ENCODE measurements around the gene HAUS3. TPM values are rescaled to one million over a fixed set of nuclear protein-coding genes. Genes with fewer than 3 reads are reported as not detected.

Gene HAUS3
- total RNA-seq, 1 donor from 2014 or later, result 9.2 TPM

DNA sequence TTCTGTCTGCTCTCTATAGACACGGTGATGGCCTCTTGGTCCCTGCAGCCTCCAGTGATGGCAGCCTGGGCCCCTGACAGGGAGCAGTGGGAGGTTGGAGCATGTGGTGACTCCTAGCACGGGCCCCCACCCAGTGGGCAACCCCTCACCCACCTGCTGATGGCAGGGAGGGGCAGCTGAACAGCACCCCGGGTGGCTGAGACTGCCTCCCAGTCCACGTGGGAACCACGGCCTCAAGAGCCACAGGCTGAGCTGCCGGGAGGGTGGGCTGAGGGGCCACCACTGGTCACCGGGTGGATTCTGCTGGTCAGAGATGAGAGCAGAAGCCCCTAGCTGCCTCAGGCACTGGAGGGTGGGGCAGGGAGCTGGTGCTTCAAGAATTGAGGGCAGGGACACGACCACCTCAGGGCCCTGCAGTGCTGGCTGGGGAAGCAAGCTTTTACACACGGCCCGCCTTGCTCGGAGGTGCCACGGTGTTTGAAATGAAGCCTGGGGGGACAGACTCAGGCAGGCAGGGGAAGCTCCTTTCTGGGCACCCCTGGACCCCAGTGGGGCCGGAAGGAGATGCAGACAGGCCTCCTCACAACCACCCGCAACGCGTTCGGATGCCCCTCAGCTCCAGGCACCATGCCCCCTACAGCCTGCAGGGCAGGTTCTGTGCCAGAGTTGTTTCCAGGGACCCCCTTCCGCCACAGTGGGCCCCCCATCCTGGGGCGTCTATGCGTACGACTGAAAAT lies 6.3 kb upstream of the HAUS3 start:
- no peak for TF ChIP-seq CTCF (IDR thresholded peaks at IDR 0.05; ENCODE audit: insufficient read depth, low read length, poor library complexity, severe bottlenecking)
- Histone ChIP-seq H3K4me3 (ENCODE audit: low read depth, low read length) (no peak overlapping the region), H3K36me3 (ENCODE audit: control insufficient read depth, insufficient read depth, low read length) (peaks cover 2% of the 10 kb centered on the region), H3K27me3 (ENCODE audit: control insufficient read depth, insufficient read depth, low read length) (no peaks in the 10 kb centered on the region)
- no peak for DNase-seq (ENCODE audit: low read depth)

GRCh38 chr4:2247128-2248043 lies 5.5 kb upstream of the HAUS3 start:
- DNase-seq (ENCODE audit: low read depth), result no peak
- Histone ChIP-seq H3K4me3 (ENCODE audit: low read depth, low read length) (no peak overlapping the region), H3K36me3 (ENCODE audit: control insufficient read depth, insufficient read depth, low read length) (no peaks in the 10 kb centered on the region), H3K27me3 (ENCODE audit: control insufficient read depth, insufficient read depth, low read length) (no peaks in the 10 kb centered on the region)
- TF ChIP-seq CTCF (IDR thresholded peaks at IDR 0.05; ENCODE audit: insufficient read depth, low read length, poor library complexity, severe bottlenecking), result no peak

DNA sequence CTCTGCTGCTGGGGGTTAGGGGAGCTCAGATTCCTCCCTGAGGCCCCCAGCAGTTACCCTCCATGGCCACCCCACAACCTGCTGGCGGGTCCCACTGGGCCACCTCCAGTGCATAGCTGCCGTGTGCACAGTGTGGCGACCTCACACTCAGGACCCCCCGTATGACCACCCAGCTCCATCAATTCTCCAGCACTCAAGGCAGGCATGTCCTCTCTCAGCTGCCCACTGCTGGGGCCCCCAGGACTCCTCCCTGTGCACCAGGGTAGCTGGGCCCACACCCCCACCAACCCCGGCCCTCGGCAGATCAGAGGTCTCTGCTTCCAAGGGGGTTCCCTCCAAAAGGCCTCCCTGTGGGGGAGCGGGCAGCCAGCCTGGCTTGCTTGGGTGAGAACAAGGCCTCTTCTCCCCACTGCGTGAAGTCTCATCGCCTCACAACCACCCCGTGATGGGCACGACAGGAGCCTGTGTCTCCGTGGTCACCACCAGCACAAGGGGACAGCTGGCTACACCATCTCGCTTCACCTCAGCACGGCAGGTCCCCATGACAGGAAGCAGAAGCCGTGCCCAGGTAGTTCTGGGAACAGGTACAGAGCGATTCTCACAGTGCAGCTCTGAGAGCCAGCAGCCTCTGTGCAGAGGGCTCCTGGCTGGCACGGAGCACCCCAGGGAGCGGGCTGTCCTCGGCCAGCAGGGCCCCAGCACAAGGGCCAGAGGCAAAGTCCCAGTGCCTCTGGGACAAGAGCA lies 4.6 kb upstream of the HAUS3 start:
- H3K27me3 ChIP-seq (ENCODE audit: control insufficient read depth, insufficient read depth, low read length), result no peaks in the 10 kb centered on the region
- H3K36me3 ChIP-seq (ENCODE audit: control insufficient read depth, insufficient read depth, low read length), result no peaks in the 10 kb centered on the region
- no peak for DNase-seq (ENCODE audit: low read depth)
- TF ChIP-seq CTCF (IDR thresholded peaks at IDR 0.05; ENCODE audit: insufficient read depth, low read length, poor library complexity, severe bottlenecking), result no peak
- no peak overlapping the region for H3K4me3 ChIP-seq (ENCODE audit: low read depth, low read length)

DNA sequence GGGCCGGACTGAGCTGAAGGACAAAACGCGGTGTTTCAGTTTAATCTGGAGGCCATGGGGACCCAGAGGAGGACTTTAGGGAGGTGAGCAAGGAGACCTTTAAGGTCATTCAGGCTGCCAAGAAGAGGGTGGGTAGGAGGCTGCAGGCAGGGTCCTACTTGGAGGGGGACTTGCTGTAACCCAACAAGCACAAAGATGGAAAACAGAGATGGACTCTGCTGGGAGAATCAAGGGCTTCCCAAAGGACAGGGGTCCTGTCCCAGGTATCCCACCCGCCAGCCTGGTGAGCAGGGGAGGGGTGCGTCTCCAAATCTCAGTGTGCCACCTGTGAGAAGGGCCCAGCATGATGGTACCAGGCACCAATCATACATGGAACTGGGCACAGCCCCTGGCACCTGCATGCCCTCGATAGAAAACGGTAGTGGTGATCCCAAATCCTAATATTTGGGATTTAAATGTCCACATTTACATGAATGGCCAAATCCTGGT lies 3.9 kb upstream of the HAUS3 start:
- no peak for DNase-seq (ENCODE audit: low read depth)

More for the DNA sequence above, 3.9 kb upstream of the HAUS3 start:
- Histone ChIP-seq H3K27me3 (ENCODE audit: control insufficient read depth, insufficient read depth, low read length) (no peaks in the 10 kb centered on the region), H3K36me3 (ENCODE audit: control insufficient read depth, insufficient read depth, low read length) (no peaks in the 10 kb centered on the region), H3K4me3 (ENCODE audit: low read depth, low read length) (no peak overlapping the region)
- no peak for TF ChIP-seq CTCF (IDR thresholded peaks at IDR 0.05; ENCODE audit: insufficient read depth, low read length, poor library complexity, severe bottlenecking)

Data from kidney epithelial cell (primary cell).